Activated T-cell treated with anti-CD3 and anti-CD28 coated beads, Interleukin-2, amount 50 U/mL, for 72 hours (primary cell): ENCODE results near the gene ELP6. TPM values are rescaled to one million over a fixed set of nuclear protein-coding genes. Genes with fewer than 3 reads are reported as not detected.

Experiments
- ATAC-seq, 2 donors: fragments of 150-1000 bp; cut with Tn5 transposase; replicated peaks in 1 of 2; 2 replicates each; pipeline ENCODE4 v1.10.0; 2021; ENCODE audit warnings: moderate library complexity in 2 of 2, mild to moderate bottlenecking in 1 of 2
- DNase-seq, 2 donors: peaks; one replicate each; pipeline ENCODE4 v3.0.0; 2021 to 2022; ENCODE audit warnings: mixed read lengths in 1 of 2
- H3K27ac Mint-ChIP-seq: one replicate; pipeline ENCODE4 v1.8.0; 2022; ENCODE audit warnings: mild to moderate bottlenecking, moderate library complexity, mixed read lengths
- H3K27me3 Mint-ChIP-seq: one replicate; pipeline ENCODE4 v1.8.0; 2022; ENCODE audit warnings: low read depth, mixed read lengths
- H3K36me3 Mint-ChIP-seq, 2 donors: one replicate each; pipeline ENCODE4 v1.8.0; 2022; ENCODE audit warnings: mixed read lengths in 2 of 2, mild to moderate bottlenecking in 1 of 2; ENCODE audit not compliant: insufficient read depth in 2 of 2
- H3K4me1 Mint-ChIP-seq: one replicate; pipeline ENCODE4 v1.8.0; 2022; ENCODE audit warnings: low read depth, mixed read lengths
- H3K4me3 Mint-ChIP-seq, 2 donors: one replicate each; pipeline ENCODE4 v1.8.0; 2022; ENCODE audit warnings: mild to moderate bottlenecking in 2 of 2, mixed read lengths in 2 of 2, moderate library complexity in 2 of 2
- H3K9me3 Mint-ChIP-seq, 2 donors: one replicate each; pipeline ENCODE4 v1.8.0; 2022; ENCODE audit warnings: mixed read lengths in 2 of 2
- total RNA-seq, 2 donors: library from RNA; stranded (reverse); gene quantifications; one replicate each; pipeline ENCODE4 v1.2.3, GENCODE V29; 2022

ELP6 gene, protein sequence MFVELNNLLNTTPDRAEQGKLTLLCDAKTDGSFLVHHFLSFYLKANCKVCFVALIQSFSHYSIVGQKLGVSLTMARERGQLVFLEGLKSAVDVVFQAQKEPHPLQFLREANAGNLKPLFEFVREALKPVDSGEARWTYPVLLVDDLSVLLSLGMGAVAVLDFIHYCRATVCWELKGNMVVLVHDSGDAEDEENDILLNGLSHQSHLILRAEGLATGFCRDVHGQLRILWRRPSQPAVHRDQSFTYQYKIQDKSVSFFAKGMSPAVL
- 10 to 100 TPM; 44.4 to 45.5 TPM for total RNA-seq

DNA sequence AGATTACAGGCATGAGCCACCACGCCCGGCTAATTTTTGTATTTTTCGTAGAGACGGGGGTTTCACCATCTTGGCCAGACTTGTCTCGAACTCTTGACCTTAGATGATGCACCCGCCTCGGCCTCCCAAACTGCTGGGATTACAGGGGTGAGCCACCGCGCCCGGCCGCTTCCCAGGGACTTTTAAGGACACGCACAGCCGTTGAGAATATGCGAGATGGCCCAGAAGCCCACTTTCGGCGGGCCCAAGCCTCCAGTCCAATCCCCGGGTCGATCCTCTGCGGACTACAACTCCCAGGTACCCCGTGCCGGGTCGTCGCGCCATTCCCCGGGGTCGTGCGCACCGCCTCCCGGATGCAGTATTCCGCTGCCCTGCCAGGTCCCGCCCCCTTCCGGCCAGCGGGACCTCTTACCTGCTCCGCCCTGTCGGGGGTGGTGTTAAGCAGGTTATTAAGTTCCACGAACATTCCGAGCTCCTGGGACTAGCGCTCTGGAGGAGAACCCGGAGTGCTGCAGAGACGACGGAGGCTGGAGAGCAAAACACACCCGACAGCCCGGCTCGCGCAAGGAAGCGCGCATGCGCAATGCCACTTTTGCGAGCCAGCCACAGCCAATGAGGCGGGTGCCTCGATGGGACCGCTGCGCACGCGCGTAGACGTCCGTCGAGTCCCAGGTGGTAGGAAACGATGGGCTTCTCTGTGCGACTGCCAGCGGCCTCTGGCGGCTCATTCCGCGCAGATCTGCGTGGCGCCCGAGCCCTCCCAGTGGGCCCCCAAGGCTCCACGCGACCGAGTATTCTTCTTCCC, at the start of gene ELP6:
Gene ELP6 (minus strand): TSS at position 588 of the 805 bp plus-strand sequence. CDS start 122 bp downstream, at position 466.
- Mint-ChIP-seq H3K4me1 (peaks cover 18% of the 10 kb centered on the region), H3K4me3 (peak within 1 kb of the TSS; percentile 95 to 97), H3K9me3 (no peaks in the 10 kb centered on the region), H3K27ac (peak within 1 kb of the TSS; percentile 99), H3K27me3 (no peaks in the 10 kb centered on the region), H3K36me3 (peaks cover 2 to 13% of the 10 kb centered on the region in 2 donors)
- ATAC-seq (peak; percentile 96 to 97), DNase-seq (peak; percentile 97 to 98)

DNA sequence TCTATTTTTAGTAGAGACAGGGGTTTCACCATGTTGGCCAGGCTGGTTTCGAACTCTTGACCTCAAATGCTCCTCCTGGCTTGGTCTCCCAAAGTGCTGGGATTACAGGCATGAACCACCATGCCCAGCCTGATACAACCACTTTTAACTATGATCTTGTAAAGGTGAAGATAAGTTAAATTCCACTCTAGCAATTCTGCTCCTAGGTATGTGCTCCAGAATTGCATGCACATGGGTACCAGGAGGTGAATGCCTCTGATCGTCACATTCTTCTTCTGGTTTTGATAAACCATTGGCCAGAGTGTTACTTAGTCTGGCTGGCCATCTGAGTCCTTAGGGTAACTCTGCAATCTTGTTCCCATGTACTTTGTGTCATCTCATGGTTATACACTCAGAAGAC, 42.8 kb upstream of the ELP6 start:
- Mint-ChIP-seq H3K27ac (no peak overlapping the region), H3K9me3 (no peaks in the 10 kb centered on the region), H3K27me3 (peaks cover 7% of the 10 kb centered on the region), H3K4me1 (no peaks in the 10 kb centered on the region), H3K36me3 (peaks cover 0 to 2% of the 10 kb centered on the region in 2 donors), H3K4me3 (no peak overlapping the region)
- DNase-seq (no peak), ATAC-seq (no peak)

DNA sequence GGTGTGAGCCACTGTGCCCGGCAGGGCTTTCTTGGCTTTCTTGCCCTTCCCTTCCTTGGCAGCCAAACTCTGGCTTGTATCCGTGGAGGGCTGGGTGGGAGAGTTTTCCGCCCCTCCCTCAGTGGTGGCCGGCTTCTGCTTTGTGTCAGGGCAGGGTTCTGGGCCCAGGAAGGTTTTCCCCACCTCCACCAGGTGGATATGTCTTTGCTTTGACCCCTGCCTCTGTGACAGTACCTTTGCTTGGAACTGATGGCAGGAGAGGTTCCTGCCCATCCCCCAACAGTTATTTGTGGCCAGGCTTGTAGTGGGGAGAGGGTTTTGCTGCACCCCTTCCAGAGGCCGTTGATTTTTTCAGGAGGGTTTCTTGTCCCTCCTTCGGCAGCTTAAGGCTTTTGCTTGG, 40.8 kb upstream of the ELP6 start:
- H3K36me3 Mint-ChIP-seq: peaks cover 0 to 2% of the 10 kb centered on the region in 2 donors
- no peak overlapping the region for H3K27ac Mint-ChIP-seq
- no peak for ATAC-seq
- DNase-seq: no peak
- peaks cover 21% of the 10 kb centered on the region for H3K27me3 Mint-ChIP-seq
- H3K4me3 Mint-ChIP-seq: no peak overlapping the region
- H3K9me3 Mint-ChIP-seq: no peaks in the 10 kb centered on the region
- H3K4me1 Mint-ChIP-seq: no peaks in the 10 kb centered on the region

DNA sequence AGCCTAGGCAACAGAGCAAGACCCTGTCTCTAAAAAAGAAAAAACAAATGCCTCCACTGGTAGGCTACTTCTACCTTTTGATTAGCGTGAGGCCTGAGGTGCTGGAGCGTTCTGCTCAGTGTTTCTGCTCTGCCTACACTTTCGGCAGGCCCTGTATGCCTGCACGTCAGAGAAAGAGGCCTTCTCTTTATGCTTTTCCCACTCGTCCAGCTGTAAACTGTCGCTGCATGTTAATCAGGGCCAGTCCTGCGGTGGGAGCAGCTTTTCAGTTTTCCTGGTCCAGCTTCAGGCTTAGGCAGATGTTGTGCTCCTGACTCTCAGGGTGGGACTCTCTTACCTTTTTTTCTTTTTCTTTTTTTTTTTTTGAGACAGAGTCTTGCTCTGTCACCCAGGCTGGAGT, 39.9 kb upstream of the ELP6 start:
- no peak for ATAC-seq
- H3K4me3 Mint-ChIP-seq: no peak overlapping the region
- no peaks in the 10 kb centered on the region for H3K9me3 Mint-ChIP-seq
- DNase-seq: no peak
- H3K27me3 Mint-ChIP-seq: peaks cover 21% of the 10 kb centered on the region
- no peak overlapping the region for H3K27ac Mint-ChIP-seq
- no peaks in the 10 kb centered on the region for H3K4me1 Mint-ChIP-seq
- H3K36me3 Mint-ChIP-seq: peaks cover 0 to 2% of the 10 kb centered on the region in 2 donors

DNA sequence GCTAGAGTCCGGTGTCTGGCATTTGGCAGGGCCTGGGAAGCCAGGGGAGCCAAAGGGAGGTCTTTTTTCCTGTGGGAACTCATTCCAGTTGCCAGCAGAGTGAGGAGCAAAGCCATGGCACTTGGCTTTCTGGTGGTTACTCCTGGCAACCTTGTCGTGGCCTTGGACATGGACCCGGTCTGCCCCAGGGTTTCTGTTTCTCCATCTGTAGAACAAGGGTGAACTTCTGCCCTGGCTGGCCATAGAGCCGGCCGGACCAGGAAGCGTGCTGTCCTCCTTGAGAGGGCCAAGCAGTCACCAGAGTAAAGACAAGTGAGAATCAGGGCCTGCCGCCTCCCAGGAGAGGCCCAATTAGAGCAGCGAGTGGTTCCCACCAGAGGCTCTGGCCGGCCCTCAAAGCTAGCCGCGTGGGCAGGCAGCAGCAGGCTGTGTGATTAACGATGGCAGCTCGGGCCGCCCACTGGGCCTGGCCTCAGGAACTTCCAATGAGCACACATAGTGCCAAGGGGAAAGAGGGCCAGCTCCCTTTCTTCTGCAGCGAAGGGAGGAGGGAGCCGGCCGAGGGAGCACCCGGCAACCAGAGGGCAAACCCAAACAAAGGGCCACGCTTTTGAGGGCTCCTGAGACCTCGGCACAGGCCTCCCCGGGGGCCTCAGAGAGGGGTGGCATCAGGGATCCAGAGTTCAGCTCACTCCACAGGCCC, 29.1 kb upstream of the ELP6 start:
- no peak overlapping the region for H3K27ac Mint-ChIP-seq
- peaks cover 1% of the 10 kb centered on the region for H3K27me3 Mint-ChIP-seq
- H3K36me3 Mint-ChIP-seq: no peaks in the 10 kb centered on the region
- no peak overlapping the region for H3K4me3 Mint-ChIP-seq
- DNase-seq (no peak), ATAC-seq (no peak)
- H3K4me1 Mint-ChIP-seq: peaks cover 9% of the 10 kb centered on the region
- no peaks in the 10 kb centered on the region for H3K9me3 Mint-ChIP-seq

DNA sequence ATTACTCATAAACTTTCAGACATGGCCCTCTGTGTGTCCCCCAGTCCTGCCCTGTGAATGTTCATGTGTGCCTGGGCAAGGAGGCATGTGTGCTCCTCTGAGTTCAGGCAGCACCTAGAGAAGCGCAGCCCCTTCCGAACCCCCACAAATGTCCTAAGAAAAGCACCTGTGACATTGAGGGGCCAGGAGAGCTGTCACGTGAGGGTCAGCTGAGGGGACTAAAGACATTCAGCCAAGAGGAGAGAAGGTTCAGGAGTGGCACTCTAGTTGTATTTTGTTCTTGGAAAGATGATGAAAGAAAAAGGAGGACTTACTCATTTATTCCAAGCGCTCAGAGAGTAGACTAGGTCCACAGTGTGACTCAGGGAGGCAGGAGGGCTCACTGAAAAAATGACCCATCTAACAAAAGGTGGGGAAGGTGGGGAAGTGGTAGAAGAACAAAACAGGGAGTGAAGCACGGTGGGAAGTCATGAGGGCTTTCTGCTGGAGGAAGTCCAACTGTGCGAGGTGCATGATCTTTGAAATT, 28.1 kb upstream of the ELP6 start:
- Mint-ChIP-seq H3K36me3 (no peaks in the 10 kb centered on the region), H3K9me3 (no peaks in the 10 kb centered on the region), H3K4me3 (no peak overlapping the region), H3K27ac (no peak overlapping the region), H3K27me3 (no peaks in the 10 kb centered on the region), H3K4me1 (peaks cover 9% of the 10 kb centered on the region)
- DNase-seq (no peak), ATAC-seq (peak in 1 of 2 donors; percentile 15)

DNA sequence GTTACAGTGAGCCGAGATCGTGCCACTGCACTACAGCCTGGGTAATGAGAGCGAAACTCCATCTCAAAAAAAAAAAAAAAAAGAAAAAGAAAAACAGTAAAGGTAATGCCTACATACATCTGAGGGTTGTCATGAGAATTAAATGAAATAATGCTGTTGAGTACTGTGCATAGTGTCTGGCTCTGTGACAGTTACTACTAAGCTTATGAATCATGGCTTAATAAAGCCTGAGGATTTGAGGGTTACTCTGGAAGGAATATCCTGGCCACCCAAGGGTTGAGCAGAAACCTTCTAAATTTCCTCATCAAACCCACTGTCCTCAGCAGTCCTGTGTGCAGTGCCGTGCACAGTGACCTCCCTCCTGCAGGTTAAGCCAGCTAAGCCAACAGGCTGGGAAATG, 26.8 kb upstream of the ELP6 start:
- H3K27ac Mint-ChIP-seq: no peak overlapping the region
- ATAC-seq: no peak
- H3K27me3 Mint-ChIP-seq: no peaks in the 10 kb centered on the region
- H3K4me1 Mint-ChIP-seq: peaks cover 9% of the 10 kb centered on the region
- no peak for DNase-seq
- H3K9me3 Mint-ChIP-seq: no peaks in the 10 kb centered on the region
- H3K4me3 Mint-ChIP-seq: no peak overlapping the region
- H3K36me3 Mint-ChIP-seq: no peaks in the 10 kb centered on the region

DNA sequence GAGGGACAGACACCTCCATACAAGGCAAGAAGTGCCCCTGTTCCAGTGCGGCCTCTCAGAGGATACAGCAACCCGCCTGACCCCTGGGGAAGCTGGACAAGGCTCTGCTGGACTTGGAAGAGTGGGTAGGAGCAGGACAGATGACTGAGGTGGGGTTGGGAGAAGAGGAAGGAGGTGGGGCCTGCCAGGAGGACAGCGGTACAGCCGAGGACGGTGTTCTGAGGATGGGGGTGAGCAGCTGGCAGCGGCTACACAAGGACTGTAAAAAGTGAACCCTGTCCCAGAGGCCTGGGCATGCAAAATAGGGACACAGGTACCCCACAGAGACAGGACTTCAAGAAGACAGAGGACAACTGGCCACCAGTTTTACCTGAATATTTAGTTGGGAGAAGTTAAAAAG, 23.5 kb upstream of the ELP6 start:
- Mint-ChIP-seq H3K9me3 (no peaks in the 10 kb centered on the region), H3K36me3 (no peaks in the 10 kb centered on the region), H3K4me1 (peaks cover 9% of the 10 kb centered on the region), H3K27me3 (no peaks in the 10 kb centered on the region), H3K4me3 (no peak overlapping the region), H3K27ac (no peak overlapping the region)
- no peak for ATAC-seq
- DNase-seq: no peak

DNA sequence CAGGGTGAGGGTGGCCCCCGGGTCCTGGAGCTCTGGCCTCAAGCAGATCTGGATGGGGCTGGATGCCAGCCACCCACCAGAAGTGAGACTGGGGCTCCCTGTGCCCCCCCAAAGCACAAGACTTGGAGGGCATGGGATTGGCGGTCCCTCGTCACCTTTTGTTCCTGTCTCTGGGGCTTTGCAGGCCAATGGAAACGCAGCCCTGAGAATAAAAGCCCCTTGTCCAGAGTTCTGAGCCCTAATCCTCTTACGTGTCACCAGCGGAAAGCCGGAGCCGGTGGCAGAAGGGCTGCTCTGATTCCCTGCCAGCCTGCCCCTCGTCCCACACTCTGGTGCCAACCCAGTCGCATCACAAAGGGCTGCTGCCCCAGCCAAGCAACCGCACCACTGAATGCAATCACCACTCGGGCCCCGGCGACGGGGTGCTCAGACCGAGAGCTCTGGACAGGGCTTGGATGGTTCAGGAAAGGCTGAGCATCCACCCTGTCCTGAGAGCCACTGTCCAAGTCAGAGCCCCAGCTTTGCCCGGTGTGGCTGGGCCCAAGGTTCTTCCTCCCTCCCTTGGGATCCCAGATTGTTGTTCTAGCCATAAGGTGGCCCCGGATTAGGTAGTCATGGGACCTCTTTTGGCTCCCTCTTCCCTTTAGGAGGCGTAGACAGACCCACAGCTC, 22.8 kb upstream of the ELP6 start:
- DNase-seq (no peak), ATAC-seq (no peak)
- Mint-ChIP-seq H3K9me3 (no peaks in the 10 kb centered on the region), H3K4me3 (no peak overlapping the region), H3K27me3 (no peaks in the 10 kb centered on the region), H3K36me3 (no peaks in the 10 kb centered on the region), H3K27ac (no peak overlapping the region), H3K4me1 (peaks cover 3% of the 10 kb centered on the region)

DNA sequence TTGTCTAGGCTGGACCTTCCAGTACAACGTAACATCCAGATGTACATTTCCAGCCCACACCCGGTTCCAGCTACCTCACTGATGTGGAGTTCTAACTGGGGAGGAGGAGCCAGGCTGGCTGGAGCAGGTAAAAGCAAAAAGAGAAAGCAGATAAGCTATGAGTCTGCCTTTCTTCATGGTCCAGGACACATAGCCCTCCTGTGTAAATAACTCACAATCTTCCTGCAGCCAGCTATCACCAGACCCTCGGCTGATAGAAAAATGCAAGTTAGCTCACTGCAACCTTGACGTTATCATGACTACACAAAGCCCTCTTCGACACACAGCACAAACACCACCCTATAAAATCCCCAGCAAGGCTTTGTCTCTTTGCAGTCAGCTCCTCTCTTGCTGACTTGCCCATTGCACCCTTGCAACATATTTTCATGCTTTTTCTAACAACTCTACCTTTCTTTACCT, 20.5 kb upstream of the ELP6 start:
- Mint-ChIP-seq H3K9me3 (no peaks in the 10 kb centered on the region), H3K27ac (no peak overlapping the region), H3K4me3 (no peak overlapping the region), H3K4me1 (no peaks in the 10 kb centered on the region), H3K27me3 (no peaks in the 10 kb centered on the region), H3K36me3 (no peaks in the 10 kb centered on the region)
- ATAC-seq (no peak), DNase-seq (no peak)

DNA sequence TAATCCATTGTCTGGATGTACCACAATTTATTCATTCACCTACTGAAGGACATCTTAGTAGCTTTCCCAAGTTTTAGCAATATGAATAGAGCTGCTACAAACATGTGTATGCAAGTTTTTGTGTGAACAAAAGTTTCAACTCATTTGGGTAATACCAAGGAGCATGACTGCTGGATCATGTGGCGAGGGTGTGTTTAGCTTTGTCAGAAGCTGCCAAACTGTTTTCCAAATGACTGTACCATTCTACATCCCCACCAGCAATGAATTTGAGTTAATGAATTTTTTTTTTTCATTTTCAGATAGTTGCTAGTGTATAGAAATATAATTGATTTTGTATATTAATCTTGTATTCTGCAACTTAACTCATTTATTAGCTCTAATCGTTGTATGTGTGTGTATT, 20.0 kb upstream of the ELP6 start:
- ATAC-seq (peak in 1 of 2 donors; percentile 57), DNase-seq (no peak)
- no peaks in the 10 kb centered on the region for H3K9me3 Mint-ChIP-seq

DNA sequence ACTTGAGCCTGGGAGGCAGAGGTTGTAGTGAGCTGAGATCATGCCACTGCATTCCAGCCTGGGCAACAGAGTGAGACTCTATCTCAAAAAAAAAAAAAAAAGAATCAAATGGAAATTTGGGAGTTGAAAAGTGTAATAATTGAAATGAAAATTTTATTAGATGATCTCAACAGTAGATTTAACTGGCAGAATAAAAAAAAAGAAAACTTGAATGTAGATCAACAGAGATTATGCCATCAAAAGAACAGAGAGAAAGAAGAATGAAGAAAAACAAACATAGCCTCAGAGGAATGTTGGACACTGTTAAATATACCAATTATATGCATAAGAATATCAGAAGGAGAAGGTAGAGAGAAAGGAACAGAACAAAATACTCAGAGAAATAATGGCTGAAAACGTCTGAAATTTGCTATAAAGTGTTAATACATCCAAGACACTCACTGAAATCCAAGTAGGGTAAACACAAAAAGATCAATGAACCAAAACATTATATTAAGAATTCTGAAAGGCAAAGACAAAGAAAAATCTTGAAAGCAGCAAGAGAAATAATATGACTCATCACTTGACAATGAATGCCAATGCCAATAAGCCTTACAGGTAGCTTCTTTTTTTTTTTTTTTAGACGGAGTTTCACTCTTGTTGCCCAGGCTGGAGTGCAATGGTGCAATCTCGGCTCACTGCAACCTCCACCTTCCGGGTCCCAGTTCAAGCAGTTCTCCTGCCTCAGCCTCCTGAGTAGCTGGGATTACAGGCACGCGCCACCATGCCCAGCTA, 14.6 kb upstream of the ELP6 start:
- DNase-seq (no peak), ATAC-seq (no peak)
- Mint-ChIP-seq H3K27me3 (no peaks in the 10 kb centered on the region), H3K36me3 (no peaks in the 10 kb centered on the region), H3K4me3 (no peak overlapping the region), H3K4me1 (no peaks in the 10 kb centered on the region), H3K27ac (no peak overlapping the region), H3K9me3 (peaks cover 0 to 4% of the 10 kb centered on the region in 2 donors)

More for the DNA sequence above, 20.0 kb upstream of the ELP6 start:
- H3K4me1 Mint-ChIP-seq: no peaks in the 10 kb centered on the region
- H3K27ac Mint-ChIP-seq: no peak overlapping the region
- H3K36me3 Mint-ChIP-seq: no peaks in the 10 kb centered on the region
- H3K4me3 Mint-ChIP-seq: no peak overlapping the region
- H3K27me3 Mint-ChIP-seq: no peaks in the 10 kb centered on the region
